GM18508 (cell line): ENCODE measurements around the gene ATF7.
"Not testable (repeated sequence)": the region's sequence is repeated elsewhere in the genome, so short reads cannot be mapped to it uniquely, and the experiment has no call there.

ENCODE experiments used
- ATAC-seq: cut with Tn5 transposase; IDR thresholded peaks from one replicate; pipeline ENCODE4 v1.9.1; 2021; ENCODE audit warnings: moderate number of reproducible peaks; ENCODE audit not compliant: insufficient read depth, unreplicated experiment

ATF7 gene

GRCh38 chr12:53572134-53572758 lies 53.9 kb downstream of the ATF7 start:
- no peak for ATAC-seq

- ATAC-seq: no peak
Observed at GRCh38 chr12:53571295-53571694, 54.9 kb downstream of the ATF7 start.

GRCh38 chr12:53568809-53569557 lies 57.2 kb downstream of the ATF7 start:
- ATAC-seq: no peak

- ATAC-seq: no peak
Observed at GRCh38 chr12:53567961-53568808, 58.0 kb downstream of the ATF7 start.

GRCh38 chr12:53565376-53565775 lies 60.8 kb downstream of the ATF7 start:
- ATAC-seq: not testable (repeated sequence)

GRCh38 chr12:53564941-53565340 lies 61.2 kb downstream of the ATF7 start:
- no peak for ATAC-seq

GRCh38 chr12:53564278-53564677 lies 61.9 kb downstream of the ATF7 start:
- no peak for ATAC-seq

GRCh38 chr12:53563452-53564028 lies 62.6 kb downstream of the ATF7 start:
- ATAC-seq: no peak

GRCh38 chr12:53561590-53561953 lies 64.6 kb downstream of the ATF7 start:
- ATAC-seq: no peak

GRCh38 chr12:53560912-53561589 lies 65.1 kb downstream of the ATF7 start:
- no peak for ATAC-seq

- ATAC-seq: no peak
Observed at GRCh38 chr12:53560351-53560750, 65.8 kb downstream of the ATF7 start.

- no peak for ATAC-seq
Observed at GRCh38 chr12:53558631-53559030, 67.6 kb downstream of the ATF7 start.

GRCh38 chr12:53552361-53553327 lies 73.5 kb downstream of the ATF7 start:
- no peak for ATAC-seq

GRCh38 chr12:53551889-53552291 lies 74.3 kb downstream of the ATF7 start:
- no peak for ATAC-seq

- no peak for ATAC-seq
Observed at GRCh38 chr12:53550595-53550994, 75.6 kb downstream of the ATF7 start.

- not testable (repeated sequence) for ATAC-seq
Observed at GRCh38 chr12:53550131-53550530, 76.1 kb downstream of the ATF7 start.

GRCh38 chr12:53548354-53548753 lies 77.8 kb downstream of the ATF7 start:
- ATAC-seq: not testable (repeated sequence)

GRCh38 chr12:53543539-53543938 lies 82.6 kb downstream of the ATF7 start:
- ATAC-seq: no peak

- no peak for ATAC-seq
Observed at GRCh38 chr12:53539526-53539925, 86.7 kb downstream of the ATF7 start.
